ENCODE data around the gene EPS15.

Gene EPS15

GRCh38 chr1:51340380-51340779, 178.7 kb downstream of the EPS15 start:
- no peaks in the 10 kb centered on the region for H3K27me3 ChIP-seq (ENCODE audit: low read length)
- no peak overlapping the region for H2AFZ ChIP-seq (ENCODE audit: low read depth, low read length, severe bottlenecking)
- no peaks in the 10 kb centered on the region for H4K20me1 ChIP-seq (ENCODE audit: low read depth, low read length)
- H3K4me3 ChIP-seq (ENCODE audit: insufficient read depth, low read length, poor library complexity, severe bottlenecking), result no peak overlapping the region
- no peaks in the 10 kb centered on the region for H3K79me2 ChIP-seq (ENCODE audit: insufficient read depth, low read length)
- TF ChIP-seq EZH2phosphoT487 (conservative IDR thresholded peaks at IDR 0.05; ENCODE audit: low read length) (no peak), CTCF (IDR thresholded peaks at IDR 0.05; ENCODE audit: insufficient read depth, low read length, poor library complexity, severe bottlenecking) (no peak)
- H3K9me2 ChIP-seq (replicated peaks; ENCODE audit: insufficient read depth, low read length), result no peaks in the 10 kb centered on the region
- H3K36me3 ChIP-seq (ENCODE audit: low read length), result no peaks in the 10 kb centered on the region
- no peak overlapping the region for H3K27ac ChIP-seq (ENCODE audit: low read depth, low read length)
- no peaks in the 10 kb centered on the region for H3F3A ChIP-seq (ENCODE audit: insufficient read depth)
- no peak overlapping the region for H3K4me2 ChIP-seq (ENCODE audit: low read depth, low read length, poor library complexity, severe bottlenecking)
- no peaks in the 10 kb centered on the region for H3K9me3 ChIP-seq (ENCODE audit: insufficient read depth, low read length)
- H3K9ac ChIP-seq (ENCODE audit: low read length), result no peak overlapping the region

GRCh38 chr1:51336711-51337110, 182.4 kb downstream of the EPS15 start:
- no peaks in the 10 kb centered on the region for H4K20me1 ChIP-seq (ENCODE audit: low read depth, low read length)
- no peak overlapping the region for H3K27ac ChIP-seq (ENCODE audit: low read depth, low read length)
- no peak overlapping the region for H3K9ac ChIP-seq (ENCODE audit: low read length)
- no peak for TF ChIP-seq CTCF (IDR thresholded peaks at IDR 0.05; ENCODE audit: insufficient read depth, low read length, poor library complexity, severe bottlenecking)
- TF ChIP-seq EZH2phosphoT487 (conservative IDR thresholded peaks at IDR 0.05; ENCODE audit: low read length), result no peak
- no peak overlapping the region for H2AFZ ChIP-seq (ENCODE audit: low read depth, low read length, severe bottlenecking)
- H3F3A ChIP-seq (ENCODE audit: insufficient read depth), result no peaks in the 10 kb centered on the region
- H3K4me2 ChIP-seq (ENCODE audit: low read depth, low read length, poor library complexity, severe bottlenecking), result no peak overlapping the region
- no peaks in the 10 kb centered on the region for H3K9me3 ChIP-seq (ENCODE audit: insufficient read depth, low read length)
- H3K4me3 ChIP-seq (ENCODE audit: insufficient read depth, low read length, poor library complexity, severe bottlenecking), result no peak overlapping the region
- H3K36me3 ChIP-seq (ENCODE audit: low read length), result no peaks in the 10 kb centered on the region
- H3K79me2 ChIP-seq (ENCODE audit: insufficient read depth, low read length), result no peaks in the 10 kb centered on the region
- H3K27me3 ChIP-seq (ENCODE audit: low read length), result no peaks in the 10 kb centered on the region
- no peaks in the 10 kb centered on the region for H3K9me2 ChIP-seq (replicated peaks; ENCODE audit: insufficient read depth, low read length)

GRCh38 chr1:51336004-51336403, 183.1 kb downstream of the EPS15 start:
- H3K4me3 ChIP-seq (ENCODE audit: insufficient read depth, low read length, poor library complexity, severe bottlenecking), result no peak overlapping the region
- H3K9me2 ChIP-seq (replicated peaks; ENCODE audit: insufficient read depth, low read length), result no peaks in the 10 kb centered on the region
- H3K4me2 ChIP-seq (ENCODE audit: low read depth, low read length, poor library complexity, severe bottlenecking), result no peak overlapping the region
- H4K20me1 ChIP-seq (ENCODE audit: low read depth, low read length), result no peaks in the 10 kb centered on the region
- H3K9me3 ChIP-seq (ENCODE audit: insufficient read depth, low read length), result no peaks in the 10 kb centered on the region
- no peaks in the 10 kb centered on the region for H3F3A ChIP-seq (ENCODE audit: insufficient read depth)
- no peak overlapping the region for H3K9ac ChIP-seq (ENCODE audit: low read length)
- H2AFZ ChIP-seq (ENCODE audit: low read depth, low read length, severe bottlenecking), result no peak overlapping the region
- TF ChIP-seq EZH2phosphoT487 (conservative IDR thresholded peaks at IDR 0.05; ENCODE audit: low read length) (no peak), CTCF (IDR thresholded peaks at IDR 0.05; ENCODE audit: insufficient read depth, low read length, poor library complexity, severe bottlenecking) (no peak)
- H3K79me2 ChIP-seq (ENCODE audit: insufficient read depth, low read length), result no peaks in the 10 kb centered on the region
- no peaks in the 10 kb centered on the region for H3K36me3 ChIP-seq (ENCODE audit: low read length)
- H3K27me3 ChIP-seq (ENCODE audit: low read length), result no peaks in the 10 kb centered on the region
- H3K27ac ChIP-seq (ENCODE audit: low read depth, low read length), result no peak overlapping the region
